T-cell (primary cell): Measurements from ENCODE around the gene TMEM59L. TPM values are rescaled to one million over a fixed set of nuclear protein-coding genes. Genes with fewer than 3 reads are reported as not detected.

Source experiments
- ATAC-seq, 4 experiments: fragments of 200-7000 bp in 3 of 4; fragments of 150-1000 bp in 1 of 4; cut with Tn5 transposase; replicated peaks in 1 of 4; 1 replicate in 3 of 4; 2 replicates in 1 of 4; pipeline ENCODE4 v1.10.0; 2021; ENCODE audit warnings: moderate library complexity in 3 of 4, mild to moderate bottlenecking in 2 of 4, moderate number of reproducible peaks in 1 of 4
- CTCF ChIA-PET, 2 donors: fragments of 300-600 bp; sonication (Branson Sonifier 250); formaldehyde crosslinking; loops; one replicate each; lab custom pipeline; 2022; ENCODE audit warnings: antibody characterized with exemption in 2 of 2; lab: Charles Lee
- POLR2A ChIA-PET, 2 donors: fragments of 300-600 bp; sonication (Branson Sonifier 250); formaldehyde crosslinking; loops; one replicate each; lab custom pipeline; 2022; ENCODE audit warnings: antibody characterized with exemption in 2 of 2; lab: Charles Lee
- DNase-seq, 35 experiments: peaks; one replicate each; pipeline versions ENCODE4 v3.0.0 to v3.0.0-alpha.2; 2013 to 2023
- H3K27ac ChIP-seq: one replicate; pipeline ENCODE4 v1.5.1; 2013; ENCODE audit warnings: low read length
- H3K27me3 ChIP-seq, 2 experiments: replicated peaks in 1 of 2; 1 replicate in 1 of 2; 2 replicates in 1 of 2; pipeline versions ENCODE4 v1.6.1 to v1.7.0; 2013; ENCODE audit warnings: low read length in 1 of 2, mixed read lengths in 1 of 2; ENCODE audit not compliant: control insufficient read depth in 2 of 2, insufficient read depth in 2 of 2; ENCODE audit errors: extremely low read depth in 1 of 2
- H3K36me3 ChIP-seq, 2 donors: 1 replicate in 1 of 2; 2 replicates in 1 of 2; pipeline versions ENCODE4 v1.6.1 to v1.7.0; 2013; ENCODE audit warnings: low read length in 1 of 2; ENCODE audit not compliant: control insufficient read depth in 2 of 2, insufficient read depth in 1 of 2; ENCODE audit errors: extremely low read depth in 1 of 2
- H3K4me1 ChIP-seq, 2 experiments: 1 replicate in 1 of 2; 2 replicates in 1 of 2; pipeline versions ENCODE4 v1.6.1 to v1.7.0; 2013; ENCODE audit warnings: low read length in 2 of 2, mixed read lengths in 1 of 2; ENCODE audit not compliant: insufficient read depth in 2 of 2, control insufficient read depth in 1 of 2; ENCODE audit errors: extremely low read depth in 1 of 2
- H3K4me3 ChIP-seq, 2 donors: 1 replicate in 1 of 2; 2 replicates in 1 of 2; pipeline versions ENCODE4 v1.5.1 to v1.7.0; 2013; ENCODE audit warnings: mild to moderate bottlenecking in 2 of 2, low read length in 1 of 2, moderate library complexity in 1 of 2; ENCODE audit not compliant: control insufficient read depth in 1 of 2; ENCODE audit errors: extremely low read depth in 1 of 2
- H3K9me3 ChIP-seq: 2 replicates; pipeline ENCODE4 v1.7.0; 2013
- H3K27ac Mint-ChIP-seq, 2 donors: one replicate each; pipeline ENCODE4 v1.8.0; 2020 to 2021; ENCODE audit warnings: mild to moderate bottlenecking in 2 of 2, mixed read lengths in 2 of 2
- H3K27me3 Mint-ChIP-seq, 2 donors: one replicate each; pipeline ENCODE4 v1.8.0; 2021 to 2022; ENCODE audit warnings: mixed read lengths in 2 of 2
- H3K36me3 Mint-ChIP-seq: one replicate; pipeline ENCODE4 v1.8.0; 2021; ENCODE audit warnings: mixed read lengths
- H3K4me1 Mint-ChIP-seq, 3 donors: one replicate each; pipeline ENCODE4 v1.8.0; 2020 to 2022; ENCODE audit warnings: mixed read lengths in 3 of 3, mild to moderate bottlenecking in 1 of 3
- H3K4me3 Mint-ChIP-seq, 3 donors: one replicate each; pipeline ENCODE4 v1.8.0; 2020 to 2022; ENCODE audit warnings: mild to moderate bottlenecking in 3 of 3, mixed read lengths in 3 of 3, moderate library complexity in 3 of 3
- H3K9me3 Mint-ChIP-seq, 3 donors: one replicate each; pipeline ENCODE4 v1.8.0; 2020 to 2022; ENCODE audit warnings: mixed read lengths in 3 of 3
- WGBS: methylation state at CpG from one replicate; pipeline ENCODE4 v1.1.5; 2013; ENCODE audit warnings: missing lambda C conversion rate; ENCODE audit not compliant: insufficient coverage; 5-methylcytosine and 5-hydroxymethylcytosine counted together
- total RNA-seq, 35 experiments: library from RNA in 6 of 35; stranded (reverse) in 6 of 35; fragments of 120-200 nt in 1 of 35; gene quantifications; one replicate each; pipeline versions ENCODE4 v1.2.1 to v1.2.4 and lab custom pipeline; 2013 to 2026

TMEM59L gene
- total RNA-seq, result under 1 TPM in 2 of 5 donors, not detected in 3; 0.38 to 0.40 TPM
- total RNA-seq (2013), result 0.17 TPM
- 0 to 0.43 (median 0.07) reads per million in 29 experiments for total RNA-seq (lab: John Stamatoyannopoulos, UW)

DNA sequence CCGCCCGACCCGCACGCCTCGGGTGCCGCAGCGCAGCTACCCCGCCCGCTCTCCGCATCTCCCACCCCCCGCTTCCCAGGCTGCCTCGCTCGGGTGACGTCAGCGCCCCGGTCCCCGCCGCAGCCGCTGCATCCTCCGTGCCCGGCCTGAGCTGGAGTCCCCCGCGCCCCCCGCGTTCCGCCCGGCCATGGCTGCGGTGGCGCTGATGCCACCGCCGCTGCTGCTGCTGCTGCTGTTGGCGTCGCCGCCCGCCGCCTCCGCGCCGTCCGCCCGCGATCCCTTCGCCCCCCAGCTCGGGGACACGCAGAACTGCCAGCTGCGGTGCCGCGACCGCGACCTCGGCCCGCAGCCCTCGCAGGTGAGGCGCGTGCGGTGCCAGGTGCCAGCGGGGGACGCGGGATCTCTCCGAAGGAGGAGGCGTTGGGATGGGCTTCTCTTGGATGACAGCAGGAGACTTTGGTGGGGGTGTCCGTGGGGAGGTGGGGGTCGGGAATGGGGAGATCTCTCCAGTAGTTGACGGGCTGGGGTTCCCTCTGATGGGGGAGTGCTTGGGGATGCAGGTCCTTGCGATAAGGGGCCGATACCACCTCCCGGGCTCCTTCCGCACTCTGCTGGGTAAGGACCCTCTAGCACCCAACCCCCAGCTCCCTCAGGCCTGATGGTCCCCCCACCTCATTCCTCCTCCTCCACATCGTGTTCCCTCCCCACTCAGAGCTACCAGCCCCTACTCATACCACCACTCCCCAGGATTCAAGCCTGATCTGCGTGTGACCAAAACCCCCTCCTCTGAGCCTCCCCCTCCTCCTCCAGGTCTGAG lies at the start of gene TMEM59L:
Gene TMEM59L, plus strand, starts transcription at position 99 of the 817 bp plus-strand sequence. Its CDS starts 89 bp downstream, at position 188.
- no peaks in the 10 kb centered on the region for H3K36me3 ChIP-seq
- Mint-ChIP-seq H3K27me3 (peaks cover 53 to 87% of the 10 kb centered on the region in 2 donors), H3K27ac (no peak within 1 kb of the TSS), H3K9me3 (no peaks in the 10 kb centered on the region), H3K4me1 (peaks cover 14 to 31% (median 20%) of the 10 kb centered on the region in 3 donors), H3K36me3 (no peaks in the 10 kb centered on the region), H3K4me3 (peak within 1 kb of the TSS; percentile 67 to 78 (median 71))
- ChIA-PET POLR2A (interaction anchor here in 1 of 2 donors (0.6 kb wide), 1 partner anchor 183 kb away, joined by 8 read pairs; no protein-coding TSS in a partner anchor), CTCF (no interaction called here)
- ATAC-seq, result peak; percentile 47 to 83 (median 71)
- H3K4me3 ChIP-seq, result peak within 1 kb of the TSS; percentile 45 to 79
- DNase-seq, result peak in 31 of 35 experiments; percentile 28 to 70 (median 48)
- H3K27ac ChIP-seq, result no peak within 1 kb of the TSS
- H3K9me3 ChIP-seq, result no peaks in the 10 kb centered on the region
- peaks cover 17 to 94% of the 10 kb centered on the region in 2 experiments for H3K27me3 ChIP-seq
- WGBS, result 2% methylated on average over 62 of the region's 70 CpGs
- peaks cover 6 to 30% of the 10 kb centered on the region in 2 experiments for H3K4me1 ChIP-seq

GRCh38 chr19:18566953-18567352 lies 45.7 kb upstream of the TMEM59L start:
- Histone ChIP-seq H3K4me3 (no peak overlapping the region), H3K9me3 (no peaks in the 10 kb centered on the region), H3K4me1 (peaks cover 0 to 9% of the 10 kb centered on the region in 2 experiments), H3K36me3 (peaks cover 20 to 68% of the 10 kb centered on the region in 2 donors), H3K27me3 (no peaks in the 10 kb centered on the region), H3K27ac (no peak overlapping the region)
- Mint-ChIP-seq H3K4me1 (peaks cover 6 to 8% (median 8%) of the 10 kb centered on the region in 3 donors), H3K36me3 (peaks cover 28% of the 10 kb centered on the region), H3K4me3 (no peak overlapping the region), H3K27ac (no peak overlapping the region), H3K27me3 (no peaks in the 10 kb centered on the region), H3K9me3 (no peaks in the 10 kb centered on the region)
- ChIA-PET CTCF (no interaction called here), POLR2A (interaction anchor here in 1 of 2 donors (0.6 kb wide), 1 partner anchor 29 kb away, joined by 8 read pairs; no protein-coding TSS in a partner anchor)
- WGBS, result 97% methylated on average over 8 of the region's 8 CpGs
- no peak for ATAC-seq
- no peak for DNase-seq

DNA sequence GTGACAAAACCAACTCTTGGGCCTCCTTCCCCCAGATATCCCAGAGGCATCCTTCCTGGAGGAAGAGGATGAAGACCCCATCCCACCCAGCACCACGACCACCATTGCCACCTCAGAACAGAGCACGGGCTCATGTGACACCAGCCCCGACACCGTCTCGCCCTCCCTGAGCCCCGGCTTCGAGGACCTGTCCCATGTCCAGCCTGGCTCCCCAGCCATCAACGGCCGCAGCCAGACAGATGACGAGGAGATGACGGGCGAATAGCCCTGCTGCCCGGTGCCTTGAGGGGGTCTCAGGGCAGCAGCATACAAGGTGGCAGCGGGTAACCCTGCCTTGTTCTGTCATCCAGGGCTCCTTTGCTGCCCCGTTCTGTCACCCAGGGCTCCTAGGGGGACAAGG lies 44.3 kb upstream of the TMEM59L start:
- CTCF ChIA-PET, result no interaction called here

DNA sequence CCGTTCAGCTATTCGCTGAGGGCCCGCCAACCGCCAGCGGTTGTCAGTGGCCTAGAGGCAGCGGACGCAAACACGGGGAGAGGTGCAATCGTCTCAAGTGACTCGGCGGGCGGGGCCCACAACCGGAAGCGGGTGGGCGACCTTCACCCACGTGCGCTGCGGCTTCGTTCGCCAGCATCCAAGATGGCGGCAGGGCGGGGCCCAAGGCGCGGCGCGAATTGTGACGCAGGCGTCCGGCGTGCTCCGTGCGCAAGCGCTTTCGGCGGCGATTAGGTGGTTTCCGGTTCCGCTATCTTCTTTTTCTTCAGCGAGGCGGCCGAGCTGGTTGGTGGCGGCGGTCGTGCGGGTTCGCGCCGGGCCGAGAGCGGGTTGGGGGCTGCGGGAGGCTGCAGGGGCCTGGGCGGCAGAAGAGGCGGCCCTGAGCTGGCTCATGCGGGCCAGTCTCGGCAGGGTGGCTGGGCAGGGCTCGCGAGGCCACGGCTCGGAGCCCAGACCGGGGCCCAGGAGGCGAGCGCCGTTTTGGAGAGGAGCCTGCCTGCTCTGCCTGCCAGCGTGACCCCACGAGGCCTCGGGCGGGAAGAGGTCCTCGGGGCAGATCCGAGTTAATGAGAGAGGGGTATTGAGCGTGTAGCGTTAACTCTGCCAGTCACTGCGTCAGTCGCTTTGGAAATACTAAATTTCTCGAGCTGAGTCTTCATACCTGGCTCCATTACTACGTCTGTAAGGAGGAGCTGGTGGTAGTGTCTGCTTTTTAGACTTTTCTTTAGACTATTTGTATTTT lies 40.9 kb upstream of the TMEM59L start, which contains the start of gene UBA52:
Gene UBA52, plus strand, starts transcription at position 294 of the 781 bp plus-strand sequence. CDS start 1,444 bp downstream, outside the sequence.
- Histone ChIP-seq H3K4me1 (peaks cover 11 to 27% of the 10 kb centered on the region in 2 experiments), H3K36me3 (peaks cover 20 to 59% of the 10 kb centered on the region in 2 donors), H3K27me3 (no peaks in the 10 kb centered on the region), H3K27ac (peak within 1 kb of the TSS; percentile 86), H3K4me3 (peak within 1 kb of the TSS; percentile 90 to 96), H3K9me3 (no peaks in the 10 kb centered on the region)
- Mint-ChIP-seq H3K4me1 (peaks cover 20 to 23% (median 23%) of the 10 kb centered on the region in 3 donors), H3K4me3 (peak within 1 kb of the TSS; percentile 85 to 94 (median 93)), H3K9me3 (no peaks in the 10 kb centered on the region), H3K27me3 (no peaks in the 10 kb centered on the region), H3K27ac (peak within 1 kb of the TSS; percentile 92 to 94), H3K36me3 (peaks cover 30% of the 10 kb centered on the region)
- DNase-seq, result peak; percentile 95 to 100 (median 98)
- ATAC-seq, result peak; percentile 94 to 96 (median 95)
- POLR2A ChIA-PET, result interaction anchor here (0.8 to 1.8 kb wide), 4 partner anchors 14 to 51 kb away, joined by 3 to 21 read pairs (median 11); partner anchors contain the start of genes KXD1 (in 2 of the 2) and ELL (in 1 of the 2)
- CTCF ChIA-PET, result interaction anchor here (0.5 to 2.1 kb wide), 10 partner anchors 9 to 348 kb away, joined by 3 to 24 read pairs (median 6); partner anchors contain the start of genes COPE (in 1 of the 2), DDX49 (in 1 of the 2), ELL (in 1 of the 2) and FKBP8 (in 1 of the 2)
- under 1% methylated on average over 73 of the region's 75 CpGs for WGBS

More for the DNA sequence above, 44.3 kb upstream of the TMEM59L start:
- H3K27ac ChIP-seq, result no peak overlapping the region
- no peak overlapping the region for H3K4me3 Mint-ChIP-seq
- no peak overlapping the region for H3K27ac Mint-ChIP-seq
- POLR2A ChIA-PET, result no interaction called here
- H3K36me3 Mint-ChIP-seq, result peaks cover 27% of the 10 kb centered on the region
- H3K27me3 ChIP-seq, result no peaks in the 10 kb centered on the region
- H3K4me1 Mint-ChIP-seq, result peaks cover 17 to 21% (median 20%) of the 10 kb centered on the region in 3 donors
- H3K9me3 Mint-ChIP-seq, result no peaks in the 10 kb centered on the region
- H3K9me3 ChIP-seq, result no peaks in the 10 kb centered on the region
- peaks cover 19 to 60% of the 10 kb centered on the region in 2 donors for H3K36me3 ChIP-seq
- DNase-seq (no peak), ATAC-seq (no peak)
- peaks cover 11 to 23% of the 10 kb centered on the region in 2 experiments for H3K4me1 ChIP-seq
- no peaks in the 10 kb centered on the region for H3K27me3 Mint-ChIP-seq
- H3K4me3 ChIP-seq, result no peak overlapping the region
- 99% methylated on average over 12 of the region's 15 CpGs for WGBS

DNA sequence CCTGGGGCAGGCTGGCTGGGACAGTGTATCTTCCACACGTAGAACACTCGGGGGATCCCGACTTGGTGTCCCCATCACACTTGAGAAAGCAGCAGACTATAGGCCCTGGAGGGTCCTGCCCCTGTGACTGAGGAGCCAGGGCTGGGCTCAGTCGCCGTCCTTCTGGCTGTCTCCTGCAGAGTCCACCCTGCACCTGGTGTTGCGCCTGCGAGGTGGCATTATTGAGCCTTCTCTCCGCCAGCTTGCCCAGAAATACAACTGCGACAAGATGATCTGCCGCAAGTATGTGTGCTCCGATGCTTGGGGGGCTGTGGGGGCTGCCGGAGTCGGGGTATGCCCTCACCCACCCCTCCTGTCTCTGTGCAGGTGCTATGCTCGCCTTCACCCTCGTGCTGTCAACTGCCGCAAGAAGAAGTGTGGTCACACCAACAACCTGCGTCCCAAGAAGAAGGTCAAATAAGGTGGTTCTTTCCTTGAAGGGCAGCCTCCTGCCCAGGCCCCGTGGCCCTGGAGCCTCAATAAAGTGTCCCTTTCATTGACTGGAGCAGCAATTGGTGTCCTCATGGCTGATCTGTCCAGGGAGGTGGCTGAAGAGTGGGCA lies 37.9 kb upstream of the TMEM59L start:
- WGBS, result 95% methylated on average over 18 of the region's 18 CpGs
- H3K27ac ChIP-seq, result no peak overlapping the region
- H3K27ac Mint-ChIP-seq, result no peak overlapping the region
- H3K27me3 Mint-ChIP-seq, result no peaks in the 10 kb centered on the region
- no peak overlapping the region for H3K4me3 ChIP-seq
- H3K36me3 ChIP-seq, result peaks cover 13 to 40% of the 10 kb centered on the region in 2 donors
- H3K4me1 Mint-ChIP-seq, result peaks cover 20 to 23% (median 23%) of the 10 kb centered on the region in 3 donors
- DNase-seq, result no peak
- peaks cover 11 to 27% of the 10 kb centered on the region in 2 experiments for H3K4me1 ChIP-seq
- H3K9me3 ChIP-seq, result no peaks in the 10 kb centered on the region
- ChIA-PET CTCF (no interaction called here), POLR2A (interaction anchor here in 1 of 2 donors (0.7 kb wide), 1 partner anchor 77 kb away, joined by 6 read pairs; no protein-coding TSS in a partner anchor)
- no peak for ATAC-seq
- H3K9me3 Mint-ChIP-seq, result no peaks in the 10 kb centered on the region
- peaks cover 17% of the 10 kb centered on the region for H3K36me3 Mint-ChIP-seq
- H3K27me3 ChIP-seq, result no peaks in the 10 kb centered on the region
- H3K4me3 Mint-ChIP-seq, result peak overlapping the region in 1 of 3 donors; percentile 39
